GM12872 (cell line): ENCODE measurements around the gene ATP9A.

Experiments
- TF ChIP-seq, protein P1 (sequence below): IDR thresholded peaks from 3 replicates; pipeline ENCODE4 v1.5.1; 2011; ENCODE audit warnings: low read depth, mild to moderate bottlenecking, low read length, moderate library complexity; ENCODE audit not compliant: insufficient read depth

The ATP9A gene

DNA sequence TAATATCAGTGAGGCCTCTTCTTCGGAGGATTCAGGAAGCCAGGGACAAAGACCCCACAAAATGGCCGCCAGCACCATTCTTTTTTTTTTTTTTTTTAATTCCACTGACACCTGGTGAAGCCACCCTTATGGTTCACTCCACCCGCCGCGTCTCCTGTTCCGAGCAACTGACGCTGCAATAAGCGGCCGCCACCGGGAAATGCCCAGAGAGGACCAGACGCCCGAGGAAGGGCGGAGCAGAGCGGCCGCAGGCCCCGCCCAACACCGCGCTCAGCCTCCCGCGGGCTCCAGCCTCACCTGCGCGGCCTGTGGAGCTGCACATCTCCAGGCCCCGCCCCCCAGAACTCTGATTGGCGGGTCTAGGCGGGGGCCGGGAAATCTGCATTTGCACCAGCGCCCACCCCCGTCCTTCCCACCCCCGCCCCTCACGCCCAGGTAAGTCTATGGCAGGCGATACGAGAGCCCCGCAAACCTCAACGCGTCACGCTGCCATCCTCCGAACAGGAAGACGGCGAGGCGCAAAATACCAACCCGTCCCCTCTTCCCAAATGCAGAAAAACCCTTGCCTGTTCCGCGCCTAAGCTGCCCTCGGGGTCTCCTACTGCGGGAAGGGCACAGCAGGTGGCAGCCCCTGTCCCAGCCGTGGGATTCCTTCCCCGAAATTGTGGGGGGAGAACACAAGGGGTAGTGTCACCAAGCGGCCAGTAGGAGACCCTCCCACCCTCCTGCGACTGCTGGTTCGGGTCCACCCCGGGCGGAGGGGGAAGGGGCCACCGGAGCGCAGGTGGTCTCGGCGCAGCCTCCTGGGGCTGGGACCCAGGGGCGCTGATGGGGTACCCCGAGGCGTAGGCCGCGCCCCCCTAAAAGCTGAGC, 960 bp downstream of the ATP9A start:
- TF ChIP-seq, protein P1, sequence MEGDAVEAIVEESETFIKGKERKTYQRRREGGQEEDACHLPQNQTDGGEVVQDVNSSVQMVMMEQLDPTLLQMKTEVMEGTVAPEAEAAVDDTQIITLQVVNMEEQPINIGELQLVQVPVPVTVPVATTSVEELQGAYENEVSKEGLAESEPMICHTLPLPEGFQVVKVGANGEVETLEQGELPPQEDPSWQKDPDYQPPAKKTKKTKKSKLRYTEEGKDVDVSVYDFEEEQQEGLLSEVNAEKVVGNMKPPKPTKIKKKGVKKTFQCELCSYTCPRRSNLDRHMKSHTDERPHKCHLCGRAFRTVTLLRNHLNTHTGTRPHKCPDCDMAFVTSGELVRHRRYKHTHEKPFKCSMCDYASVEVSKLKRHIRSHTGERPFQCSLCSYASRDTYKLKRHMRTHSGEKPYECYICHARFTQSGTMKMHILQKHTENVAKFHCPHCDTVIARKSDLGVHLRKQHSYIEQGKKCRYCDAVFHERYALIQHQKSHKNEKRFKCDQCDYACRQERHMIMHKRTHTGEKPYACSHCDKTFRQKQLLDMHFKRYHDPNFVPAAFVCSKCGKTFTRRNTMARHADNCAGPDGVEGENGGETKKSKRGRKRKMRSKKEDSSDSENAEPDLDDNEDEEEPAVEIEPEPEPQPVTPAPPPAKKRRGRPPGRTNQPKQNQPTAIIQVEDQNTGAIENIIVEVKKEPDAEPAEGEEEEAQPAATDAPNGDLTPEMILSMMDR: no peak

DNA sequence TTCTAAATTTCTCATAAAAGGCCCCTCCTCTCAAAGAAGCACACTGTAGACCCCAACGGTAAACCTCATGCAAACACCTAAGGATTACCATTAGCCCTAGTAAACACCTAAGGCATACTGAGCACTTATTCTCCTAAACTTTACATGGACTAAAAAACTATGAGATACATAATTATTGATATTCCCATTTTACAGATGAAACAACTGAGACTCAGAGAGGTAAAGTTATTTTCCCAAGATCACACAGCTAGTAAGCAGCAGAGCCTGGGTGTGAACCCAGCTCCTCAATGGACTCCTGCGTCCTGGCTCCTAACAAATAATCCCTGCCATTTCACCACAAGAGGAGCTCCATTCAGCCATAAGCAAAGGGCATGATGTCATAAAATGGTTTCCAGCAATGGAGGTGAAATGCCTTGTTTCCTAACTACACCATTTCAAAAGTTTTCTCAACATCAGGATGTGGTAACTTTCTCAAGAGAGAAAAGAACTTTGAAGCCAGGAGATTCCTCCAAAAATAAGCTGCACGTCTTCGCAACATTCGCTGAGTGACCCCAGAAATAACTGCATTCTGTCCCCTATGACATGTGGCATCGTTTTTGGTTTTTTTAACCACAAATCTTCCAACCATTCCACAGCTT, 4.1 kb downstream of the ATP9A start:
- TF ChIP-seq, protein P1: no peak

DNA sequence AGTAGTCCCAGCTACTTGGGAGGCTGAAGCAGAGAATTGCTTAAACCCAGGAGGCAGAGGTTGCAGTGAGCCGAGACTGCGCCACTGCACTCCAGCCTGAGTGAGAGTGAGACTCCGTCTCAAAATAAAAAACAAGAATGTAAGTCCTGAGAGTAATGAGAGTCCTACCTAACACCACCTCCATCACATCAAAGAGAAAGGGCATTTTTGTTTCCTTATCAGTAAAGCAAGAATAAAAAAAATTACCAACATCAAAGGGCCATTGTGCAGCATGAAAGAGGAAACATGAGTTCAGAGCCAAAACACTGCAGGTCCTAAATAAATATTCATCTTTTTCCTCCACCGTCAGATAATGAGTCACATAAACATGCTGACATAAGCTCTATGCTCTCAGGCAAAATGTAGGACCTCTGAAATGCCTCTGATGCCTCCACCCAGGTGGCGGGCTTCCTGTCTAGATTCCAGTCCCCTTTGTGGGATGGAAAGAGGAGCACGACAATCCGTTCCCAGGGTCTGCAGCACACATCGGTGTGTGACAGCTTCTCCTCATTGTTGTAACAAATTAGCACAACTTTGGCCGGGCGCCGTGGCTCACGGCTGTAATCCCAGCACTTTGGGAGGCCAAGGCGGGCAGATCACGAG, 7.2 kb downstream of the ATP9A start:
- TF ChIP-seq, protein P1: no peak

DNA sequence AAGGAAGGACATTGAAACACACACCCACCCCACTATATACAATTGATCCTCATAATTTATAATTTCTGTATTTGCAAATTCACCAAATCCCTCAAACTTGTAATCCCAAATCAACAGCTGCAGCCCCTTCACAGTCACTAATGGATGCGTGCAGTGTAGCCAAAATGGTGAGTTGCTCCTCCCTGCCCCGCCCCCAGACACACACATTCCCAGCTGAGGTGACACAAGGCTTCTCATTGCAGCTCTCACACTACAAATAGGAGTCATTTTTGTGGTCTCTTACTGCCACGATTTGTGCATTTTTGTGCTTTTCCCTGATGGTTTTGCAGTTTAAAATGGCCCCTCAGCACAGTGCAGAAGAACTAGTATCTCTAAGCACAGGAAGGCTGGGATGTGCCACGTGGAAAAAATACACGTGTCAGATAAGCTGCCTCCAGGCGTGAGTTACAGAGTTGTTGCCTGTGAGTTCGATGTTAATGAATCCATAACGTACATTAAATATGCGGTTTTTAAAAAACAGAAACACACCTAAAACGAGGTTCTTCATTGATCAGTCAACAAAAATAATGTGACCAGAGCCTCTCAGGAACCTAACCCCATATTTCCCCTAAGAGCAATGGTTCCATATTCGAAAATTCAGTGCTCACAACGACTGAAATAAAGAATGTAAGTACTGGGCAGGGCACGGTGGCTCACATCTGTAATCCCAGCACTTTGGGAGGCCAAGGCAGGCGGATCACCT, 8.2 kb downstream of the ATP9A start:
- TF ChIP-seq, protein P1: no peak

DNA sequence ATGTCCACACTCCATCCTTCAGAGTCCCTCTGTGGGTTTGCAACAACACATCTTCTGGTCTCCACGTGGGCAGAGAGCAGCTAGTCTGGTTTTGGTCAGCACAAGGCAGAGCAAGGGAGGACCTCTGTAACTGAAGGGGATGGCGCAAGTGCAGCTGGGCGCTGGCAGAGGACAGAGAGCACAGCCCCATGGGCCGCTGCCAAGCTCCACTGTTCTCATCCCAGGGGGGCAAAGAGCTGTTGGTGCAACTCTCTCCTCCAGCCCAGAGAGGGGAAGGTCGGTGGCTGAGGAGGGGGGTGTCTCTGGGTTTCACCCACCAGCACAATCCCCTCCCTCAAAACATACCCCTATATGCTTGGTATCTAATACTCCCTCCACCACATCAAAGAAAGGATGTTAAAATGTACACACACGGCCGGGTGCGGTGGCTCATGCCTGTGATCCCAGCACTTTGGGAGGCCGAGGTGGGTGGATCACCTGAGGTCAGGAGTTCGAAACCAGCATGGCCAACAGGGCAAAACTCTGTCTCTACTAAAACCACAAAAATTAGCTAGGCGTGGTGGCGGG, 9.1 kb downstream of the ATP9A start:
- TF ChIP-seq, protein P1: no peak

DNA sequence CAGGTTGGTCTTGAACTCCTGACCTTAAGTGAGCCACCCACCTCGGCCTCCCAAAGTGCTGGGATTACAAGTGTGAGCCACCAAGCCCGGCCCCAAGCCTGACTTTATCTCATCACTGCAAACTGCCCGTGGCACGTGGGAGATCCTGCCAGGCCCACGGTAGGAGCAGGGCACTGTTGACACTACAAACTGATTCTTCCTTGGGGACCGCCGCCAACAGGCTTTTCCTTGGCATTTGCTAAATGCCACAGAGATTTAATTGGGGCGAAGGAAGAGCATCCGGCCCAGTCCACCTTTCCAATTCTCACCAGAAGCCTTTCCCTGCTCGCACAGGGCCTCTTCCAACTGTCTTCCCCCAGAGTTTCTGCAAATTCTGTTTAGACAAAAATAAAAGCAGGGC, 11.0 kb downstream of the ATP9A start:
- TF ChIP-seq, protein P1: no peak

DNA sequence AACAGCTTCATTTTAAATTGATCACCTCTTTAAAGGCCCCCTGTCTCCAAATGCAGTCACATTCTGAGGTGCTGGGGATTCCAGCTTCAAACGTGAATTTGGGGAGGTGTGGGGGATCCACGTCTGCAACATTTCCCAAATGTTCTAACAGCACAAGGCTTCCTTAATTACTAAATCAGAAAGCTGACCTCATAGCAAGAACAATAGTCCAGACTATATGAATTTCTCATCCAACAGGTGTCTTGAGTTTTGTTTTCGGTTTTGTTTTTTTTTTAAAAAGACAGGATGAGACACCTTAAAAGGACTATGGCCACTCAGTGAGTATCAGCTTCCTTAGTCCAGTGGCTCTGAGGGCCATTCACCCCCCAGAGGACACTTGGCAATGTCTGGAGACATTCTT, 11.5 kb downstream of the ATP9A start:
- TF ChIP-seq, protein P1: no peak
